Neural cell (in vitro differentiated cells): ENCODE results near the gene UBN1. TPM values are rescaled to one million over a fixed set of nuclear protein-coding genes. Genes with fewer than 3 reads are reported as not detected.

ENCODE experiments used
- H2AFZ ChIP-seq: fragments of 200-600, 300-800 bp; sonication (generic), shearing (Covaris generic); 2 replicates; pipeline ENCODE4 v1.6.0; 2014; ENCODE audit warnings: low read depth, mild to moderate bottlenecking, antibody characterized with exemption, low read length, moderate library complexity
- H3F3A ChIP-seq: fragments of 200-600 bp; shearing (Covaris generic); 2 replicates; pipeline ENCODE4 v1.6.1; 2016; ENCODE audit warnings: mild to moderate bottlenecking, moderate library complexity, mixed read lengths, antibody characterized with exemption, low read length; ENCODE audit not compliant: insufficient read depth, poor library complexity, severe bottlenecking
- H3K27ac ChIP-seq: fragments of 200-600, 300-800 bp; sonication (generic), shearing (Covaris generic); 2 replicates; pipeline ENCODE4 v1.5.1; 2014; ENCODE audit warnings: mild to moderate bottlenecking, low read length, moderate library complexity
- H3K27me3 ChIP-seq: fragments of 300-800, 200-600 bp; sonication (generic), shearing (Covaris generic); 2 replicates; pipeline ENCODE4 v1.6.0; 2014; ENCODE audit warnings: mild to moderate bottlenecking, low read depth, low read length, moderate library complexity; ENCODE audit not compliant: insufficient read depth
- H3K36me3 ChIP-seq: fragments of 300-800, 200-600 bp; sonication (generic), shearing (Covaris generic); 2 replicates; pipeline ENCODE4 v1.5.1; 2014; ENCODE audit warnings: mild to moderate bottlenecking, antibody characterized with exemption, low read length, moderate library complexity; ENCODE audit not compliant: insufficient read depth
- H3K4me2 ChIP-seq: fragments of 300-800, 200-600 bp; sonication (generic), shearing (Covaris generic); 2 replicates; pipeline ENCODE4 v1.6.0; 2014; ENCODE audit warnings: mild to moderate bottlenecking, low read length
- H3K4me3 ChIP-seq: fragments of 300-800, 200-600 bp; sonication (generic), shearing (Covaris generic); 2 replicates; pipeline ENCODE4 v1.5.1; 2014; ENCODE audit warnings: mild to moderate bottlenecking, low read length, moderate library complexity
- H3K79me2 ChIP-seq: fragments of 200-600 bp; shearing (Covaris generic); replicated peaks from 2 replicates; pipeline ENCODE4 v1.6.0; 2014; ENCODE audit warnings: mild to moderate bottlenecking, low read length, moderate library complexity; ENCODE audit not compliant: insufficient read depth
- H3K9ac ChIP-seq: fragments of 300-800, 200-600 bp; sonication (generic), shearing (Covaris generic); 2 replicates; pipeline ENCODE4 v1.6.1; 2016; ENCODE audit warnings: mild to moderate bottlenecking, low read length, mixed read lengths
- H3K9me2 ChIP-seq: fragments of 200-600 bp; shearing (Covaris generic); 2 replicates; pipeline ENCODE4 v1.6.1; 2016; ENCODE audit warnings: mild to moderate bottlenecking, low read length, mixed read lengths; ENCODE audit not compliant: insufficient read depth
- H3K9me3 ChIP-seq: fragments of 200-600, 300-800 bp; sonication (generic), shearing (Covaris generic); 2 replicates; pipeline ENCODE4 v1.6.1; 2016; ENCODE audit warnings: mild to moderate bottlenecking, mixed run types, low read length, moderate library complexity, mixed read lengths
- H4K20me1 ChIP-seq: fragments of 200-600 bp; shearing (Covaris generic); 2 replicates; pipeline ENCODE4 v1.6.1; 2016; ENCODE audit warnings: mild to moderate bottlenecking, mixed run types; ENCODE audit not compliant: insufficient read depth
- CTCF ChIP-seq: fragments of 450-650 bp; IDR thresholded peaks from 2 replicates; pipeline ENCODE4 v1.5.1; 2014; ENCODE audit warnings: antibody characterized with exemption, mild to moderate bottlenecking, moderate library complexity; ENCODE audit not compliant: poor library complexity, severe bottlenecking
- EP300 ChIP-seq: fragments of 450-650 bp; conservative IDR thresholded peaks from 2 replicates; pipeline ENCODE4 v1.6.1; 2014; ENCODE audit warnings: antibody characterized with exemption, mild to moderate bottlenecking, moderate library complexity; ENCODE audit not compliant: poor library complexity, severe bottlenecking
- EZH2 ChIP-seq: fragments of 200-600, 300-800 bp; shearing (Covaris generic), sonication (generic); IDR thresholded peaks from 2 replicates; pipeline ENCODE4 v1.6.1; 2014; ENCODE audit warnings: antibody characterized with exemption, low read length, borderline replicate concordance, mild to moderate bottlenecking; ENCODE audit not compliant: insufficient read depth, poor library complexity, severe bottlenecking
- MXI1 ChIP-seq: fragments of 450-650 bp; conservative IDR thresholded peaks from 2 replicates; pipeline ENCODE4 v1.6.1; 2014; ENCODE audit warnings: antibody characterized with exemption, mild to moderate bottlenecking; ENCODE audit not compliant: poor library complexity, severe bottlenecking
- POLR2AphosphoS5 ChIP-seq: IDR thresholded peaks from 2 replicates; pipeline ENCODE4 v1.6.1; 2012
- RAD21 ChIP-seq: fragments of 450-650 bp; conservative IDR thresholded peaks from 2 replicates; pipeline ENCODE4 v1.6.1; 2014; ENCODE audit warnings: antibody characterized with exemption, mild to moderate bottlenecking, moderate library complexity
- REST ChIP-seq: IDR thresholded peaks from 2 replicates; pipeline ENCODE4 v1.6.1; 2012; ENCODE audit warnings: borderline replicate concordance
- SMC3 ChIP-seq: fragments of 450-650 bp; conservative IDR thresholded peaks from 2 replicates; pipeline ENCODE4 v1.6.1; 2014; ENCODE audit warnings: antibody characterized with exemption, mild to moderate bottlenecking, moderate library complexity; ENCODE audit not compliant: poor library complexity
- TAF1 ChIP-seq: IDR thresholded peaks from 2 replicates; pipeline ENCODE4 v1.6.1; 2012; ENCODE audit warnings: low read depth
- polyA plus RNA-seq: library from polyadenylated mRNA; depleted of rRNA; stranded (reverse); fragments of >200 nt; gene quantifications from 2 replicates; pipeline ENCODE4 v1.2.3, GENCODE V29; 2014

Gene UBN1
- polyA plus RNA-seq, 1 donor from 2014 or later, result 17.1 TPM

- no peak overlapping the region for H3K9ac ChIP-seq
- no peak overlapping the region for H3K4me3 ChIP-seq
- no peaks in the 10 kb centered on the region for H3K9me3 ChIP-seq
- H2AFZ ChIP-seq, result no peak overlapping the region
- H3K9me2 ChIP-seq, result no peaks in the 10 kb centered on the region
- H3F3A ChIP-seq, result no peaks in the 10 kb centered on the region
- H4K20me1 ChIP-seq, result no peaks in the 10 kb centered on the region
- H3K79me2 ChIP-seq, result peaks cover 36% of the 10 kb centered on the region
- H3K27me3 ChIP-seq, result no peaks in the 10 kb centered on the region
- no peak overlapping the region for H3K27ac ChIP-seq
- no peak overlapping the region for H3K4me2 ChIP-seq
- TF ChIP-seq SMC3 (no peak), EP300 (no peak), RAD21 (no peak), TAF1 (no peak), MXI1 (no peak), POLR2AphosphoS5 (no peak), CTCF (no peak), REST (no peak), EZH2 (no peak)
- no peaks in the 10 kb centered on the region for H3K36me3 ChIP-seq
Measured at GRCh38 chr16:4852221-4852872, 5.1 kb downstream of the UBN1 start.

- no peaks in the 10 kb centered on the region for H3F3A ChIP-seq
- peaks cover 5% of the 10 kb centered on the region for H3K36me3 ChIP-seq
- no peak overlapping the region for H3K4me2 ChIP-seq
- no peak overlapping the region for H3K4me3 ChIP-seq
- TF ChIP-seq TAF1 (no peak), REST (no peak), EP300 (no peak), SMC3 (no peak), EZH2 (no peak), CTCF (no peak), POLR2AphosphoS5 (no peak), MXI1 (no peak), RAD21 (no peak)
- peaks cover 13% of the 10 kb centered on the region for H3K79me2 ChIP-seq
- H3K9me3 ChIP-seq, result no peaks in the 10 kb centered on the region
- H3K27me3 ChIP-seq, result no peaks in the 10 kb centered on the region
- no peak overlapping the region for H2AFZ ChIP-seq
- no peak overlapping the region for H3K9ac ChIP-seq
- no peaks in the 10 kb centered on the region for H4K20me1 ChIP-seq
- H3K27ac ChIP-seq, result no peak overlapping the region
- H3K9me2 ChIP-seq, result no peaks in the 10 kb centered on the region
Measured at GRCh38 chr16:4855371-4855770, 8.1 kb downstream of the UBN1 start.
